ENCODE measurements around the gene PLCH2. TPM values are rescaled to one million over a fixed set of nuclear protein-coding genes. Genes with fewer than 3 reads are reported as not detected.
A peak's percentile ranks its signal among the peaks of the same experiment; 100 is the strongest.

PLCH2 gene
- total RNA-seq, 2 donors from 2014 or later: 5.7 to 27.4 TPM

- ATAC-seq (no peak), DNase-seq (no peak)
- Histone ChIP-seq H3K27me3 (no peaks in the 10 kb centered on the region), H3K4me1 (peaks cover 38% of the 10 kb centered on the region), H3K36me3 (replicated peaks in 1 of 2; ENCODE audit: insufficient read depth in 1 of 2, low read depth in 2 of 2) (no peaks in the 10 kb centered on the region), H3K4me3 (no peak overlapping the region), H3K27ac (no peak overlapping the region), H3K9me3 (no peaks in the 10 kb centered on the region)
- TF ChIP-seq POLR2A (IDR thresholded peaks at IDR 0.05): no peak
- intact Hi-C loops (cut with DNase I): no loop called here
- WGBS, 2 donors: 77 to 79% methylated on average over 17 to 29 of the region's 30 CpGs
Measured at GRCh38 chr1:2553871-2554620, 78.0 kb downstream of the PLCH2 start.

- Histone ChIP-seq H3K27ac (peak overlapping the region in 2 of 4 donors; percentile 83 to 85), H3K4me3 (no peak overlapping the region), H3K27me3 (no peaks in the 10 kb centered on the region), H3K4me1 (peaks cover 31% of the 10 kb centered on the region), H3K9me3 (no peaks in the 10 kb centered on the region), H3K36me3 (replicated peaks in 1 of 2; ENCODE audit: insufficient read depth in 1 of 2, low read depth in 2 of 2) (no peaks in the 10 kb centered on the region)
- intact Hi-C loops (cut with DNase I): no loop called here
- no peak for DNase-seq
- ATAC-seq: no peak
- TF ChIP-seq POLR2A (IDR thresholded peaks at IDR 0.05): no peak
- TF ChIP-seq CTCF (IDR thresholded peaks at IDR 0.05): peak in 2 of 7 experiments; percentile 10 to 26
- WGBS, 2 donors: 52 to 64% methylated on average over 8 to 19 of the region's 19 CpGs
Measured at GRCh38 chr1:2554621-2555387, 78.7 kb downstream of the PLCH2 start.

Other genes starting within 250 kb of the PLCH2 start
- gene SKI, start 248.0 kb upstream of the PLCH2 start, total RNA-seq: 10 to 100 TPM; 15.8 to 33.0 TPM
- gene MORN1, start 84.7 kb upstream of the PLCH2 start, total RNA-seq: 10 to 100 TPM in 1 of 2 donors, 1 to 10 TPM in 1; 7.0 to 17.8 TPM
- gene RER1, start 84.4 kb upstream of the PLCH2 start, total RNA-seq: 10 to 100 TPM; 50.3 to 57.7 TPM
- gene PEX10, start 63.7 kb upstream of the PLCH2 start, total RNA-seq: 10 to 100 TPM; 18.1 to 26.5 TPM
- gene PANK4, start 50.3 kb downstream of the PLCH2 start, total RNA-seq: 10 to 100 TPM; 13.7 to 31.3 TPM
- gene HES5, start 54.0 kb downstream of the PLCH2 start, total RNA-seq: not detected
- gene TNFRSF14, start 80.1 kb downstream of the PLCH2 start, total RNA-seq: 10 to 100 TPM; 25.9 to 58.3 TPM
- gene PRXL2B, start 110.5 kb downstream of the PLCH2 start, total RNA-seq: 1 to 10 TPM; 5.6 to 8.8 TPM
- gene MMEL1, start 156.7 kb downstream of the PLCH2 start, total RNA-seq: not detected

Data from body of pancreas (tissue), 4 donors.